ENCODE results near the gene LFNG.

DNA sequence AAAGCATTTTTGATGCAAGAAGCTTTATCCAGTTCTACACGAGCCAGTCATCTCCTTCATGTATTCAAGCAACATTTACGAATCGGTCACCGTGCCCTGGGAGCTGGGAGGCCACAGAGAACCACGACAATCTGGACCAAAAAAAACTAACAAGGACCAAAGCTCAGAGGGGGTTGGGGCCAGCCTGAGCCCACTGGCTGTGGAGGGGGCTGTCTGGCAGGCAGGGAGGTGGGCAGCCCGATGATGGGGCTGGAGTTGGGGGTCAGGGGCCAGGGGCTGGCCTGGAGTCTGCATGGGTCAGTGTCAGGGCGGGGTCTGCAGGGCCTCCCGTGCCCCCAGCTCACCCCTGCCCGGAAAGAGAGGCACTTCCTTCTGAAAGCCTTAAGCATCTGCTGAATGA is 30.9 kb upstream of the LFNG start:
- TF ChIP-seq CTCF (IDR thresholded peaks at IDR 0.05): no peak
- TF ChIP-seq EZH2 (IDR thresholded peaks at IDR 0.05; ENCODE audit: borderline replicate concordance, insufficient read depth, low read depth, low read length, poor library complexity, severe bottlenecking): no peak

Measured in B cell (primary cell).